ENCODE data around the gene DIS3L.

Gene DIS3L

DNA sequence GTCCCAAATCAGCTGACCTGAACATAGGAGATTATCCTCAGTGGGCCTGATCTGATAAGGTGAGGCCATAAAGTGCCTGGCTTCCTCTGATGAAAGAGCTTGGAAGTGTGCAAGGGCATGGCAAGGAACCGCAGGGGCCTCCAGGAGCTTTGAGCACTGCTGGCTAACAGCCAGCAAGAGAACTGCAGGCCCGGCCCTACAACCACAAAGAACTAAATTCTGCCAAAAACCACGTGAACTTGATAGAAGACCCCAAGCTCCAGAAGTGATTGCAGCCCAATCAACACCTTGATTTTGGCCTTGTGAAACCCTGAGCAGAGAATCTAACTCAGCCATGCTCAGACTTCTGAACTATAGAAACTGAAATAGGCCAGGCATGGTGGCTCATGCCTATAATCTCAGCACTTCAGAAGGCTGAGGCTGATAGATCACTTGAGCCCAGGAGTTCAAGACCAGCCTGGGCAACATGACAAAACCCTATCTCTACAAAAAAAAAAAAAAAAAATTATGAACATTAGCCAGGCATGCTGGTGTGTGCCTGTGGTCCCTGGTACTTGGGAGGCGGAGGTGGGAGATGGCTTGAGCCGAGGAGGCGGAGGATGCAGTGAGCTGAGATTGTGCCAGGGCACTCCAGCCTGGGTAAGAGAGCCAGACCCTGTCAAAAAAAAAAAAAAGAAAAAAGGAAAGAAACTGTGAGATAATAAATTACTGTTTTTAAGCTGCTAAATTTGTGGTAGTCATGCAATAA is 7.7 kb upstream of the DIS3L start:
- TF ChIP-seq NFIC (IDR thresholded peaks at IDR 0.05): no peak
- TF ChIP-seq EP300 (IDR thresholded peaks at IDR 0.05; ENCODE audit: borderline replicate concordance): no peak
- TF ChIP-seq, protein P1, sequence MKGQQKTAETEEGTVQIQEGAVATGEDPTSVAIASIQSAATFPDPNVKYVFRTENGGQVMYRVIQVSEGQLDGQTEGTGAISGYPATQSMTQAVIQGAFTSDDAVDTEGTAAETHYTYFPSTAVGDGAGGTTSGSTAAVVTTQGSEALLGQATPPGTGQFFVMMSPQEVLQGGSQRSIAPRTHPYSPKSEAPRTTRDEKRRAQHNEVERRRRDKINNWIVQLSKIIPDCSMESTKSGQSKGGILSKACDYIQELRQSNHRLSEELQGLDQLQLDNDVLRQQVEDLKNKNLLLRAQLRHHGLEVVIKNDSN (IDR thresholded peaks at IDR 0.05): no peak
- TF ChIP-seq TCF12 (IDR thresholded peaks at IDR 0.05; ENCODE audit: low read depth): no peak
- TF ChIP-seq, protein P2, sequence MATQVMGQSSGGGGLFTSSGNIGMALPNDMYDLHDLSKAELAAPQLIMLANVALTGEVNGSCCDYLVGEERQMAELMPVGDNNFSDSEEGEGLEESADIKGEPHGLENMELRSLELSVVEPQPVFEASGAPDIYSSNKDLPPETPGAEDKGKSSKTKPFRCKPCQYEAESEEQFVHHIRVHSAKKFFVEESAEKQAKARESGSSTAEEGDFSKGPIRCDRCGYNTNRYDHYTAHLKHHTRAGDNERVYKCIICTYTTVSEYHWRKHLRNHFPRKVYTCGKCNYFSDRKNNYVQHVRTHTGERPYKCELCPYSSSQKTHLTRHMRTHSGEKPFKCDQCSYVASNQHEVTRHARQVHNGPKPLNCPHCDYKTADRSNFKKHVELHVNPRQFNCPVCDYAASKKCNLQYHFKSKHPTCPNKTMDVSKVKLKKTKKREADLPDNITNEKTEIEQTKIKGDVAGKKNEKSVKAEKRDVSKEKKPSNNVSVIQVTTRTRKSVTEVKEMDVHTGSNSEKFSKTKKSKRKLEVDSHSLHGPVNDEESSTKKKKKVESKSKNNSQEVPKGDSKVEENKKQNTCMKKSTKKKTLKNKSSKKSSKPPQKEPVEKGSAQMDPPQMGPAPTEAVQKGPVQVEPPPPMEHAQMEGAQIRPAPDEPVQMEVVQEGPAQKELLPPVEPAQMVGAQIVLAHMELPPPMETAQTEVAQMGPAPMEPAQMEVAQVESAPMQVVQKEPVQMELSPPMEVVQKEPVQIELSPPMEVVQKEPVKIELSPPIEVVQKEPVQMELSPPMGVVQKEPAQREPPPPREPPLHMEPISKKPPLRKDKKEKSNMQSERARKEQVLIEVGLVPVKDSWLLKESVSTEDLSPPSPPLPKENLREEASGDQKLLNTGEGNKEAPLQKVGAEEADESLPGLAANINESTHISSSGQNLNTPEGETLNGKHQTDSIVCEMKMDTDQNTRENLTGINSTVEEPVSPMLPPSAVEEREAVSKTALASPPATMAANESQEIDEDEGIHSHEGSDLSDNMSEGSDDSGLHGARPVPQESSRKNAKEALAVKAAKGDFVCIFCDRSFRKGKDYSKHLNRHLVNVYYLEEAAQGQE (IDR thresholded peaks at IDR 0.05; ENCODE audit: low read depth): no peak
- TF ChIP-seq ZBTB7A (IDR thresholded peaks at IDR 0.05; ENCODE audit: low read depth): no peak
- TF ChIP-seq CREB1 (IDR thresholded peaks at IDR 0.05; ENCODE audit: low read depth): no peak
- no peak for TF ChIP-seq RAD21 (IDR thresholded peaks at IDR 0.05; ENCODE audit: low read depth)
- TF ChIP-seq YY1 (IDR thresholded peaks at IDR 0.05; ENCODE audit: low read depth): no peak
- TF ChIP-seq, protein P3, sequence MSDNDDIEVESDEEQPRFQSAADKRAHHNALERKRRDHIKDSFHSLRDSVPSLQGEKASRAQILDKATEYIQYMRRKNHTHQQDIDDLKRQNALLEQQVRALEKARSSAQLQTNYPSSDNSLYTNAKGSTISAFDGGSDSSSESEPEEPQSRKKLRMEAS (IDR thresholded peaks at IDR 0.05): no peak
- TF ChIP-seq TEAD4 (IDR thresholded peaks at IDR 0.05): no peak

DNA sequence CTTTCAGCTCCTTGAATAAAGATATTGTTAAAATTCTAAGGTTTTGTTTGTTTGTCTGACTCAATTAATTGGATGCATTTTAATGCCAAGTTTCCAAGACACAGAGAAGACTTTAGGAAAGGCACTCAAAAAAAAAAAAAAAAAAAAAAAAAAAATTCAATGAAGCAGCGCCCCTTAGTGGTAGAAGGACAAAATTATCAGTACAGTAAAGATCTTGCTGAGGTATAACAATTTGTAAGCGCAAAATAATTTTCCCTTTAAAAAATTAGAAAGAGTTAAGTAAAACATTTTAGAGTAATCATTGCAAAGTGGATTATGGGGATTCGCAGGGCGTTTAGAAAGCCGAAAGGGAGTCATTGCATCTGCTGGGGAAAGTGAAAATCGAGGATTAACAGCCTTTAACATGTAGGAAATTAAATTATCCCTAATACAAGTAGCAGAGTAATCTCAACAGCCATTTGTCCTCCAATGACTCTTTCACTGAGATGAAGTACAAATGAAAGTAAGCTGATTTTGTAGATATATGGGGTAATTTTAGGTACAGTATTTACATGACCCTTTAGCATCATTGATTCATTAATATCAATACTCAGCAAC is 5.8 kb upstream of the DIS3L start:
- TF ChIP-seq RAD21 (IDR thresholded peaks at IDR 0.05; ENCODE audit: low read depth): peak; percentile 67
- TF ChIP-seq, protein P2 (IDR thresholded peaks at IDR 0.05; ENCODE audit: low read depth): no peak

DNA sequence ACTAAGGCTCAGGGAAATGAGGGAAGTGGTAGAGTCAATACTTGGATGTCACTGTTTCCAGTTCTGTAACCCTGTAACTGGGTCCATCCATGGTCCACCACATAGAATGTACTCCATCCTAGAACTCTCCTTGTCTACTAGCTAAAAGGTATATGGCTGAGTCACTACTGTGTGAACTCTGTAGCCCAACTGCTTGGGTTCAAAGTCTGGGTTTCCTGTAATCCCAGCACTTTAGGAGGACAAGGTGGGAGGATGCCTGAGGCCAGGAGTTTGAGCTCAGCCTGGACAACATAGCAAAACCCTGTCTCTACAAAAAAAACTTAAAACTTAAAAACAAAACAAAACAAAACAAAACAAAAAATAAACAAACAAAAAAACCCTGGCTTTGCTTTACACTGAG is 5.3 kb upstream of the DIS3L start:
- TF ChIP-seq FOXM1 (IDR thresholded peaks at IDR 0.05; ENCODE audit: borderline replicate concordance, low read depth): no peak
- TF ChIP-seq CEBPB (IDR thresholded peaks at IDR 0.05): no peak
- TF ChIP-seq EP300 (IDR thresholded peaks at IDR 0.05; ENCODE audit: borderline replicate concordance): no peak
- TF ChIP-seq, protein P1 (IDR thresholded peaks at IDR 0.05): no peak
- no peak for TF ChIP-seq RAD21 (IDR thresholded peaks at IDR 0.05; ENCODE audit: low read depth)
- TF ChIP-seq YY1 (IDR thresholded peaks at IDR 0.05; ENCODE audit: low read depth): no peak
- TF ChIP-seq, protein P3 (IDR thresholded peaks at IDR 0.05): no peak
- TF ChIP-seq EGR1 (IDR thresholded peaks at IDR 0.05): no peak
- TF ChIP-seq TCF12 (IDR thresholded peaks at IDR 0.05; ENCODE audit: low read depth): no peak
- TF ChIP-seq, protein P2 (IDR thresholded peaks at IDR 0.05; ENCODE audit: low read depth): no peak
- no peak for TF ChIP-seq CREB1 (IDR thresholded peaks at IDR 0.05; ENCODE audit: low read depth)
- TF ChIP-seq ZBTB7A (IDR thresholded peaks at IDR 0.05; ENCODE audit: low read depth): no peak
- no peak for TF ChIP-seq TEAD4 (IDR thresholded peaks at IDR 0.05)
- no peak for TF ChIP-seq TAF1 (IDR thresholded peaks at IDR 0.05; ENCODE audit: low read depth)
- no peak for TF ChIP-seq NFIC (IDR thresholded peaks at IDR 0.05)

DNA sequence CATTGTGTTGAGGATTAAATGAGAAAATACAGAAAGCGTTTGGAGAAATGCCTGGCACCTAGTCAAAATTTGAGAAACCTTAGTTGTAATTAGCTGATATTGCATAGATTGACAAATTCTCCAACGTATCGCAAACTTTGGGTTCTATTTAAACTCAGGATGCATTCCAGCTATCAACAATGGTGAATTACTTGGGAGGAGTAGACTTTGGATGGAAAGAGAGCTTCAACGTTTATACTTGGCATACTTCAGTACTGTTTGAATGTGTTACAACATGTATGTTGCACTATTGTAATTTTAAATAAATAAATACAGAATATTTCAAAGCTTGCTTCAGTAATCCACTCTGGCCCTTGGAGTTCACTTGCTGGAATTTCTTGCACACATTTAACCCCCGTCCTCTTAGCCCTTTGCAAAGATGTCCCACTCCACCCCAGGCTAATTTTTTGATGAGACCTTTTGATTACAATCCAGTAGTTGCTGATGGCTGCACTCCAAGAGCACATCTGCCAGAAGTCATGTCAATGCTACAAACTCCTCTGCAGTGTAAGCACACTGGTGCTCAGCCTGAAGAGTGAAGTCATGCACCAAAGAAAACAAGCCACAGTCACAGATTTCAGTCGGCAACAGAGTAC is 4.7 kb upstream of the DIS3L start:
- TF ChIP-seq NFIC (IDR thresholded peaks at IDR 0.05) (no peak), YY1 (IDR thresholded peaks at IDR 0.05; ENCODE audit: low read depth) (no peak), EP300 (IDR thresholded peaks at IDR 0.05; ENCODE audit: borderline replicate concordance) (no peak), CEBPB (IDR thresholded peaks at IDR 0.05) (no peak)
- TF ChIP-seq, protein P1 (IDR thresholded peaks at IDR 0.05): no peak
